ENCODE data around the gene PDZD2.
"Not testable (repeated sequence)": the region's sequence is repeated elsewhere in the genome, so short reads cannot be mapped to it uniquely, and the experiment has no call there.

PDZD2 gene

GRCh38 chr5:31698673-31699072 is 59.7 kb downstream of the PDZD2 start:
- DNase-seq = no peak

- no peak for DNase-seq
Measured at GRCh38 chr5:31701642-31702299, 62.8 kb downstream of the PDZD2 start.

GRCh38 chr5:31702712-31703111 is 63.8 kb downstream of the PDZD2 start:
- no peak for DNase-seq

GRCh38 chr5:31703757-31704156 is 64.8 kb downstream of the PDZD2 start:
- DNase-seq = no peak

- DNase-seq = no peak
Measured at GRCh38 chr5:31706186-31706585, 67.3 kb downstream of the PDZD2 start.

- DNase-seq = no peak
Measured at GRCh38 chr5:31707329-31707728, 68.4 kb downstream of the PDZD2 start.

GRCh38 chr5:31708089-31708488 is 69.2 kb downstream of the PDZD2 start:
- DNase-seq = no peak

GRCh38 chr5:31711363-31711762 is 72.4 kb downstream of the PDZD2 start:
- DNase-seq = no peak

- DNase-seq = no peak
Measured at GRCh38 chr5:31711935-31712592, 73.1 kb downstream of the PDZD2 start.

- no peak for DNase-seq
Measured at GRCh38 chr5:31717561-31717960, 78.6 kb downstream of the PDZD2 start.

GRCh38 chr5:31720004-31720403 is 81.1 kb downstream of the PDZD2 start:
- no peak for DNase-seq

- DNase-seq = no peak
Measured at GRCh38 chr5:31720811-31721345, 81.9 kb downstream of the PDZD2 start.

- no peak for DNase-seq
Measured at GRCh38 chr5:31722111-31722510, 83.2 kb downstream of the PDZD2 start.

GRCh38 chr5:31725996-31726395 is 87.1 kb downstream of the PDZD2 start:
- no peak for DNase-seq

- no peak for DNase-seq
Measured at GRCh38 chr5:31726952-31727351, 88.0 kb downstream of the PDZD2 start.

- DNase-seq = no peak
Measured at GRCh38 chr5:31728039-31728438, 89.1 kb downstream of the PDZD2 start.

- DNase-seq = not testable (repeated sequence)
Measured at GRCh38 chr5:31728806-31729205, 89.9 kb downstream of the PDZD2 start.

GRCh38 chr5:31730139-31730538 is 91.2 kb downstream of the PDZD2 start:
- DNase-seq = no peak

GRCh38 chr5:31731016-31731415 is 92.1 kb downstream of the PDZD2 start:
- DNase-seq = no peak

GRCh38 chr5:31731710-31732301 is 92.9 kb downstream of the PDZD2 start:
- no peak for DNase-seq

GRCh38 chr5:31732821-31733220 is 93.9 kb downstream of the PDZD2 start:
- not testable (repeated sequence) for DNase-seq

GRCh38 chr5:31733371-31733770 is 94.4 kb downstream of the PDZD2 start:
- no peak for DNase-seq

- DNase-seq = no peak
Measured at GRCh38 chr5:31736127-31736526, 97.2 kb downstream of the PDZD2 start.

GRCh38 chr5:31738199-31738598 is 99.3 kb downstream of the PDZD2 start:
- no peak for DNase-seq
